GM10847 (cell line): Measurements from ENCODE around the gene HORMAD2.

ENCODE experiments used
- POLR2A ChIP-seq: IDR thresholded peaks from 2 replicates; pipeline ENCODE4 v1.6.1; 2011; ENCODE audit not compliant: insufficient read length; ENCODE audit errors: extremely low read depth

HORMAD2 gene

GRCh38 chr22:30202531-30203006, 122.3 kb downstream of the HORMAD2 start:
- TF ChIP-seq POLR2A = no peak

- TF ChIP-seq POLR2A = no peak
Observed at GRCh38 chr22:30204015-30204741, 123.9 kb downstream of the HORMAD2 start.

GRCh38 chr22:30204742-30205111, 124.5 kb downstream of the HORMAD2 start:
- no peak for TF ChIP-seq POLR2A

GRCh38 chr22:30205281-30206115, 125.2 kb downstream of the HORMAD2 start:
- TF ChIP-seq POLR2A = no peak

- TF ChIP-seq POLR2A = no peak
Observed at GRCh38 chr22:30206944-30207343, 126.7 kb downstream of the HORMAD2 start.

GRCh38 chr22:30208631-30209603, 128.7 kb downstream of the HORMAD2 start:
- TF ChIP-seq POLR2A = no peak

- no peak for TF ChIP-seq POLR2A
Observed at GRCh38 chr22:30209642-30210041, 129.4 kb downstream of the HORMAD2 start.

GRCh38 chr22:30210235-30210909, 130.1 kb downstream of the HORMAD2 start:
- TF ChIP-seq POLR2A = no peak

- TF ChIP-seq POLR2A = no peak
Observed at GRCh38 chr22:30211124-30211820, 131.0 kb downstream of the HORMAD2 start.

GRCh38 chr22:30212363-30212995, 132.2 kb downstream of the HORMAD2 start:
- no peak for TF ChIP-seq POLR2A

- TF ChIP-seq POLR2A = no peak
Observed at GRCh38 chr22:30212996-30213441, 132.8 kb downstream of the HORMAD2 start.

GRCh38 chr22:30214703-30215407, 134.6 kb downstream of the HORMAD2 start:
- no peak for TF ChIP-seq POLR2A

- no peak for TF ChIP-seq POLR2A
Observed at GRCh38 chr22:30216710-30217109, 136.4 kb downstream of the HORMAD2 start.
